ENCODE results near the gene MBD2.

- TF ChIP-seq, protein P1, sequence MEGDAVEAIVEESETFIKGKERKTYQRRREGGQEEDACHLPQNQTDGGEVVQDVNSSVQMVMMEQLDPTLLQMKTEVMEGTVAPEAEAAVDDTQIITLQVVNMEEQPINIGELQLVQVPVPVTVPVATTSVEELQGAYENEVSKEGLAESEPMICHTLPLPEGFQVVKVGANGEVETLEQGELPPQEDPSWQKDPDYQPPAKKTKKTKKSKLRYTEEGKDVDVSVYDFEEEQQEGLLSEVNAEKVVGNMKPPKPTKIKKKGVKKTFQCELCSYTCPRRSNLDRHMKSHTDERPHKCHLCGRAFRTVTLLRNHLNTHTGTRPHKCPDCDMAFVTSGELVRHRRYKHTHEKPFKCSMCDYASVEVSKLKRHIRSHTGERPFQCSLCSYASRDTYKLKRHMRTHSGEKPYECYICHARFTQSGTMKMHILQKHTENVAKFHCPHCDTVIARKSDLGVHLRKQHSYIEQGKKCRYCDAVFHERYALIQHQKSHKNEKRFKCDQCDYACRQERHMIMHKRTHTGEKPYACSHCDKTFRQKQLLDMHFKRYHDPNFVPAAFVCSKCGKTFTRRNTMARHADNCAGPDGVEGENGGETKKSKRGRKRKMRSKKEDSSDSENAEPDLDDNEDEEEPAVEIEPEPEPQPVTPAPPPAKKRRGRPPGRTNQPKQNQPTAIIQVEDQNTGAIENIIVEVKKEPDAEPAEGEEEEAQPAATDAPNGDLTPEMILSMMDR (conservative IDR thresholded peaks at IDR 0.05; ENCODE audit: low read length), result no peak
- no peak for TF ChIP-seq EZH2phosphoT487 (IDR thresholded peaks at IDR 0.05; ENCODE audit: borderline replicate concordance, low read depth, low read length)
Measured at GRCh38 chr18:54192415-54192814, 32.1 kb downstream of the MBD2 start.
